HepG2 (cell line): ENCODE data around the gene DYNC2H1. TPM values are rescaled to one million over a fixed set of nuclear protein-coding genes. Genes with fewer than 3 reads are reported as not detected.

Source experiments
- ATAC-seq: fragments of 200-7000 bp; cut with Tn5 transposase; 3 replicates; pipeline ENCODE4 v1.9.1; 2020; ENCODE audit warnings: mild to moderate bottlenecking, moderate library complexity
- BruUV-seq: library from RNA; stranded (reverse); fragments of 400-500 nt; replicated peaks from 2 replicates; lab custom pipeline; 2021; lab: Mats Ljungman, UMichigan
- CTCF ChIA-PET: fragments of 300-600 bp; formaldehyde crosslinking; extraction: SDS; loops from one replicate; lab custom pipeline; 2021; ENCODE audit warnings: low total read pairs, inconsistent platforms, low intra/inter-chr PET ratio; lab: Yijun Ruan, JAX
- POLR2A ChIA-PET: fragments of 350-600 bp; sonication (Branson Sonifier 250); formaldehyde crosslinking; loops from one replicate; lab custom pipeline; 2020; ENCODE audit warnings: antibody characterized with exemption, inconsistent platforms; lab: Yijun Ruan, JAX
- DNase-seq: peaks from one replicate; pipeline ENCODE4 v3.0.0-alpha.2; 2015; ENCODE audit warnings: low spot score
- FAIRE-seq: peaks from 3 replicates; lab custom pipeline; 2011; peaks lifted over from hg19 to GRCh38; lab: Jason Lieb, UNC
- H2AFZ ChIP-seq: one replicate; pipeline ENCODE4 v1.6.1; 2011; ENCODE audit warnings: low read length, inconsistent platforms
- H3K27ac ChIP-seq: fragments of 300-600 bp; 3 replicates; pipeline ENCODE4 v1.8.0; 2011; ENCODE audit warnings: mixed run types, mild to moderate bottlenecking, mixed read lengths, low read length, inconsistent platforms; ENCODE audit not compliant: insufficient read depth; ENCODE audit errors: extremely low read length
- H3K27me3 ChIP-seq, 2 experiments: fragments of 200-600 bp in 1 of 2; 2 replicates in 1 of 2; 3 replicates in 1 of 2; pipeline versions ENCODE4 v1.6.0 to v1.8.0; 2011; ENCODE audit warnings: low read length in 2 of 2, mild to moderate bottlenecking in 2 of 2, moderate library complexity in 2 of 2, inconsistent platforms in 1 of 2; ENCODE audit not compliant: insufficient read depth in 2 of 2, control insufficient read depth in 1 of 2
- H3K36me3 ChIP-seq, 2 experiments: fragments of 200-600 bp in 1 of 2; replicated peaks in 1 of 2; 2 replicates in 1 of 2; 3 replicates in 1 of 2; pipeline versions ENCODE4 v1.5.1 to v1.8.0; 2011; ENCODE audit warnings: low read length in 2 of 2, inconsistent platforms in 1 of 2; ENCODE audit not compliant: insufficient read depth in 2 of 2, control insufficient read depth in 1 of 2
- H3K4me1 ChIP-seq: 2 replicates; pipeline ENCODE4 v1.5.1; 2012; ENCODE audit warnings: low read length, inconsistent platforms; ENCODE audit not compliant: insufficient read depth
- H3K4me2 ChIP-seq: 2 replicates; pipeline ENCODE4 v1.6.0; 2011; ENCODE audit warnings: low read depth, low read length, inconsistent platforms
- H3K4me3 ChIP-seq, 3 experiments: fragments of 200-600 bp in 1 of 3; sonication (generic), shearing (Covaris generic) in 1 of 3; replicated peaks in 1 of 3; 2 replicates each; pipeline ENCODE4 v1.5.1; 2011 to 2016; ENCODE audit warnings: low read length in 3 of 3, inconsistent platforms in 2 of 3, low read depth in 2 of 3, mild to moderate bottlenecking in 2 of 3, control low read depth in 1 of 3, mixed read lengths in 1 of 3; ENCODE audit not compliant: insufficient read depth in 1 of 3
- H3K79me2 ChIP-seq: one replicate; pipeline ENCODE4 v1.6.1; 2011; ENCODE audit warnings: low read length, inconsistent platforms; ENCODE audit not compliant: insufficient read depth
- H3K9ac ChIP-seq: 2 replicates; pipeline ENCODE4 v1.6.0; 2011; ENCODE audit warnings: mild to moderate bottlenecking, low read depth, low read length, inconsistent platforms; ENCODE audit not compliant: insufficient read depth
- H3K9me3 ChIP-seq: 2 replicates; pipeline ENCODE4 v1.5.1; 2012; ENCODE audit warnings: mild to moderate bottlenecking, low read length
- H4K20me1 ChIP-seq: 2 replicates; pipeline ENCODE4 v1.6.0; 2011; ENCODE audit warnings: inconsistent platforms, mild to moderate bottlenecking, low read length, moderate library complexity; ENCODE audit not compliant: insufficient read depth
- DMTF1 ChIP-seq: sonication (generic); formaldehyde crosslinking; IDR thresholded peaks from 2 replicates; pipeline ENCODE4 v1.4.0; 2020; ENCODE audit warnings: mild to moderate bottlenecking, missing genetic modification reagents
- PRDM4 ChIP-seq: sonication (generic); formaldehyde crosslinking; IDR thresholded peaks from 2 replicates; pipeline ENCODE4 v1.9.0; 2021; ENCODE audit warnings: missing genetic modification reagents, borderline replicate concordance
- SIX1 ChIP-seq: sonication (generic); formaldehyde crosslinking; IDR thresholded peaks from 2 replicates; pipeline ENCODE4 v1.4.0; 2020; ENCODE audit warnings: missing genetic modification reagents, borderline replicate concordance
- ZBTB7A ChIP-seq: sonication (generic); formaldehyde crosslinking; IDR thresholded peaks from 2 replicates; pipeline ENCODE4 v1.8.0; 2022; ENCODE audit warnings: mild to moderate bottlenecking, missing genetic modification reagents
- ZEB1 ChIP-seq: IDR thresholded peaks from 2 replicates; pipeline ENCODE4 v1.6.1; 2012; ENCODE audit warnings: mild to moderate bottlenecking, low read depth, inconsistent platforms; ENCODE audit not compliant: insufficient replicate concordance
- ZNF317 ChIP-seq: sonication (generic); formaldehyde crosslinking; IDR thresholded peaks from 2 replicates; pipeline ENCODE4 v1.5.0; 2020; ENCODE audit warnings: mild to moderate bottlenecking, missing genetic modification reagents
- ZNF484 ChIP-seq: sonication (generic); formaldehyde crosslinking; IDR thresholded peaks from 2 replicates; pipeline ENCODE4 v1.5.1; 2020; ENCODE audit warnings: mild to moderate bottlenecking, low read depth, missing genetic modification reagents, borderline replicate concordance
- ZNF556 ChIP-seq: sonication (generic); formaldehyde crosslinking; IDR thresholded peaks from 2 replicates; pipeline ENCODE4 v1.4.0; 2020; ENCODE audit warnings: mild to moderate bottlenecking, missing genetic modification reagents, borderline replicate concordance
- ZNF570 ChIP-seq: sonication (generic); formaldehyde crosslinking; IDR thresholded peaks from 2 replicates; pipeline ENCODE4 v1.4.0; 2020; ENCODE audit warnings: mild to moderate bottlenecking, missing genetic modification reagents, borderline replicate concordance
- ZNF629 ChIP-seq: sonication (generic); formaldehyde crosslinking; conservative IDR thresholded peaks from 2 replicates; pipeline ENCODE4 v1.5.0; 2020; ENCODE audit warnings: missing genetic modification reagents
- ZNF737 ChIP-seq: sonication (generic); formaldehyde crosslinking; IDR thresholded peaks from 2 replicates; pipeline ENCODE4 v1.5.0; 2020; ENCODE audit warnings: missing genetic modification reagents, mild to moderate bottlenecking, borderline replicate concordance
- ZNF788 ChIP-seq: sonication (generic); formaldehyde crosslinking; IDR thresholded peaks from 2 replicates; pipeline ENCODE4 v1.5.0; 2020; ENCODE audit warnings: mild to moderate bottlenecking, missing genetic modification reagents, borderline replicate concordance
- ZSCAN12 ChIP-seq: sonication (generic); formaldehyde crosslinking; IDR thresholded peaks from 2 replicates; pipeline ENCODE4 v1.9.0; 2021; ENCODE audit warnings: mild to moderate bottlenecking, missing genetic modification reagents
- WGBS: methylation state at CpG from one replicate; pipeline ENCODE4 v1.1.6; 2017; ENCODE audit warnings: low lambda C conversion rate; 5-methylcytosine and 5-hydroxymethylcytosine counted together
- in situ Hi-C: cut with HindIII; loops from 2 replicates; pipeline ENCODE4 v1.10.0; 2017; ENCODE audit warnings: low pct_unique_long_range_greater_than_20kb; ENCODE audit not compliant: extremely low pct_ligation_motif_present
- intact Hi-C: fragments of 100-400 bp; cut with micrococcal nuclease; formaldehyde crosslinking; loops from one replicate; pipeline ENCODE4 v1.10.0; 2022; ENCODE audit not compliant: unreplicated experiment
- polyA plus RNA-seq, 8 experiments: library from polyadenylated mRNA; depleted of rRNA in 3 of 8; stranded (reverse) in 7 of 8; unstranded in 1 of 8; fragments of >200 nt; fragmentation: Illumina TruSeq in 4 of 8; extraction: Trizol in 4 of 8; gene quantifications; 2 replicates each; pipeline versions ENCODE4 v1.2.1 to v1.2.3, GENCODE V29; 2011 to 2016; ENCODE audit warnings: low read depth in 4 of 8, missing spikeins in 1 of 8, mixed read lengths in 1 of 8; ENCODE audit not compliant: insufficient read depth in 1 of 8
- total RNA-seq, 5 experiments: library from RNA; depleted of rRNA; stranded (reverse); fragments of >200 nt; fragmentation: Illumina TruSeq; extraction: Trizol; gene quantifications; 2 replicates each; pipeline ENCODE4 v1.2.3, GENCODE V29; 2016; ENCODE audit warnings: low read depth in 1 of 5
- TF ChIP-seq, protein P1 (sequence below): sonication (generic); formaldehyde crosslinking; IDR thresholded peaks from 2 replicates; pipeline ENCODE4 v1.4.0; 2020; ENCODE audit warnings: missing genetic modification reagents

The DYNC2H1 gene
- total and polyA plus RNA-seq, 2 of the 13 experiments (the other 11 are each of a cell fraction or from before 2014, with no cell fraction given), result 0.49 to 0.66 TPM

DNA sequence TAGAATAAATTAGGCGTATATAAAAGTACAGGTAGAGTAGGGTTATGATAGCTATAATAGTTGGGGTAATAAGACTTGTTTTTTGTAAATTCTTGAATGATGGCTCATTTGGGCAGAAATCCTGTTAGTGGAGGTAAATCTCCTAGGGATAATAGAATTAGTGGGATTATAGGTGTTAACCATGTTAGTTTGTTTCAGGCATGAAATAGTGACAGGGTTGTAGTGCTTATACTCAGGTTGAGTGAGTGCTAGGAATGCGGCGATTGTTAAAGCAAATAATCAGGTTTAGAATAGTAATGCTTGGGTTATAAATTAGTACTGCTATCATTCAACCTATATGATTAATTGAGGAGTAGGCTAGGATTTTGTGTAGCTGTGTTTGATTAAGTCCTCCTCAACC is 297.1 kb downstream of the DYNC2H1 start:
- WGBS, result 74% methylated on average over 3 of the region's 3 CpGs
- FAIRE-seq (no peak), ATAC-seq (no peak), DNase-seq (no peak)
- TF ChIP-seq ZNF484 (CRISPR knock-in tag) (no peak), SIX1 (CRISPR knock-in tag) (no peak), ZBTB7A (CRISPR knock-in tag) (no peak), ZNF317 (CRISPR knock-in tag) (no peak), ZNF570 (CRISPR knock-in tag) (no peak), ZSCAN12 (CRISPR knock-in tag) (no peak), ZNF737 (CRISPR knock-in tag) (no peak), PRDM4 (CRISPR knock-in tag) (no peak), DMTF1 (CRISPR knock-in tag) (no peak), ZNF629 (no peak), ZEB1 (no peak), ZNF556 (CRISPR knock-in tag) (no peak), ZNF788 (CRISPR knock-in tag) (no peak)
- TF ChIP-seq, protein P1, sequence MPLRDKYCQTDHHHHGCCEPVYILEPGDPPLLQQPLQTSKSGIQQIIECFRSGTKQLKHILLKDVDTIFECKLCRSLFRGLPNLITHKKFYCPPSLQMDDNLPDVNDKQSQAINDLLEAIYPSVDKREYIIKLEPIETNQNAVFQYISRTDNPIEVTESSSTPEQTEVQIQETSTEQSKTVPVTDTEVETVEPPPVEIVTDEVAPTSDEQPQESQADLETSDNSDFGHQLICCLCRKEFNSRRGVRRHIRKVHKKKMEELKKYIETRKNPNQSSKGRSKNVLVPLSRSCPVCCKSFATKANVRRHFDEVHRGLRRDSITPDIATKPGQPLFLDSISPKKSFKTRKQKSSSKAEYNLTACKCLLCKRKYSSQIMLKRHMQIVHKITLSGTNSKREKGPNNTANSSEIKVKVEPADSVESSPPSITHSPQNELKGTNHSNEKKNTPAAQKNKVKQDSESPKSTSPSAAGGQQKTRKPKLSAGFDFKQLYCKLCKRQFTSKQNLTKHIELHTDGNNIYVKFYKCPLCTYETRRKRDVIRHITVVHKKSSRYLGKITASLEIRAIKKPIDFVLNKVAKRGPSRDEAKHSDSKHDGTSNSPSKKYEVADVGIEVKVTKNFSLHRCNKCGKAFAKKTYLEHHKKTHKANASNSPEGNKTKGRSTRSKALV, result no peak
- Histone ChIP-seq H3K36me3 (no peaks in the 10 kb centered on the region), H3K27me3 (no peaks in the 10 kb centered on the region), H3K27ac (no peak overlapping the region), H3K4me3 (no peak overlapping the region), H3K4me2 (no peak overlapping the region), H4K20me1 (no peaks in the 10 kb centered on the region), H3K9ac (no peak overlapping the region), H2AFZ (no peak overlapping the region), H3K9me3 (no peaks in the 10 kb centered on the region), H3K4me1 (no peaks in the 10 kb centered on the region), H3K79me2 (no peaks in the 10 kb centered on the region)
- POLR2A ChIA-PET, result no interaction called here
- CTCF ChIA-PET, result no interaction called here
- no TSS peak for BruUV-seq
- in situ Hi-C loops (no loop called here), intact Hi-C loops (no loop called here)
